Activated naive CD4-positive, alpha-beta T cell treated with Interleukin-2 at 50 U/mL for 16 hours (primary cell): ENCODE results near the gene WDR43.
"Not testable (repeated sequence)": the region's sequence is repeated elsewhere in the genome, so short reads cannot be mapped to it uniquely, and the experiment has no call there.

ENCODE experiments used
- DNase-seq: peaks from one replicate; pipeline ENCODE4 v3.0.0-alpha.2; 2020

The WDR43 gene

DNA sequence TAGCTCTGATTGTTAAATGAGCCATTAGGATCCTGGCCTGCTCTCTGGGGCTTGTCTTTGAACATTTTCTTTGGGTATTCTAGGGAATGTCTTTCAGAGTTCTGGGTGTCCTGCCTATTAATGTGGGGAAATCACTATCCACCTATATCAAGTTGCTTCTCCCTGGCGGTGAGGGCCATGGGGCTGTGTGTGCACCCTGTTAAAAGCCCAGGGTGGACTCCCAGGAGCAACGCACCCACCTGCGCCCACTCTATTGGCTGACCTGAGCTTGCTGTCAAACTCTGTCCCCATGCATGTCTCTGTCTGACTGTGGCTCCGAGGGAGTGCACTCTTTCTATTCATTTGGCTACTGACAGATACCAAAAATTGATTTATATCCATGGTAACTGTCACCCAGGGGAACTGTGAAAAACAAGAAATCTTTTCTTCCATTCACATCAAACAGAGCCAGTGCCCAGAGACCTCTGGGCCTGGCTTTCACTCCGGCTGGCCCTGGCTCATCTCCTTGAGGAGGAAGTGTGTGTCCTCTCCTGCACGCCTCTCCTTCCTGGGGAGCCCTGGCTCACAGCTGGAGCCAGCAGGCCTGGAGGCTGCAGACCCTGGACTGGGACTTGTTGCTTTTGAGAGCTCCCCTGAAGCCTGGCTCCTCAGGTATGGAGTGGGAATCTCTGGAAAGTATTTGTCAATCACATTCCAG lies 76.1 kb downstream of the WDR43 start:
- DNase-seq: no peak

- no peak for DNase-seq
Measured at GRCh38 chr2:28972778-28973335, 78.4 kb downstream of the WDR43 start.

DNA sequence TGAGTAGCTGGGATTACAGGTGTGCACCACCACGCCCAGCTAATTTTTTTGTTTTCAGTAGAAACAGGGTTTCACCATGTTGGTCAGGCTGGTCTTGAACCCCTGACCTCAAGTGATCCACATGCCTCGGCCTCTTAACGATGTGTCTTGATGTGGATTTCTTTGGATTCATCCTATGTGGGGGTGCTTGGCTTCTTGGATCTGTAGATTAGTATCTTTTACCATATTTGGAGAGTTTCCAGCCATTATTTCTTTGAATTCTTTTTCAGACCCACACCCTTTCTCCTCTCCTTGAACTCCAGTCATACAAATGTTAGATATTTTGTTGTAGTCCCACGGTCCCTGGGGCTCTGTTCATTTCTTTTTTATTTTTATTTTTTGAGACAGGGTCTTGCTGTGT lies 79.8 kb downstream of the WDR43 start:
- no peak for DNase-seq

DNA sequence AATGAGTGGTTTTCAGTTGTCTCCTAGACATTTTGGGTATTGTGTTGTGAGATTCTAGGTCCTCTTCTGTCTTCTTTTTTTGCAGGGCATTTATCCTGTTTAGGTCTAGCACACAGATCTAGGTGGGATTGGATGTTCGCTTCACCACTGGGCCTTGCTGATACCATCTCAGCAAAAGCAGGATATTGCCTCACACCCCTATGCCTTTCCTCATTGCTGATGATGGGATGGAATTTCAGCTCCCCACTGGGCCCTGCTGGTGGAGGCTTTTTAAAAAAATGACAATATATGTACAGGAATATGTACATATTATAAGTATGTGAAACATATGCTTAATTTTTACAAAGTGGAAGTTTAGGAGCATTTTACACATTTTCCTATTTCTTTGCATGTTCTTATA lies 81.2 kb downstream of the WDR43 start:
- DNase-seq: no peak

DNA sequence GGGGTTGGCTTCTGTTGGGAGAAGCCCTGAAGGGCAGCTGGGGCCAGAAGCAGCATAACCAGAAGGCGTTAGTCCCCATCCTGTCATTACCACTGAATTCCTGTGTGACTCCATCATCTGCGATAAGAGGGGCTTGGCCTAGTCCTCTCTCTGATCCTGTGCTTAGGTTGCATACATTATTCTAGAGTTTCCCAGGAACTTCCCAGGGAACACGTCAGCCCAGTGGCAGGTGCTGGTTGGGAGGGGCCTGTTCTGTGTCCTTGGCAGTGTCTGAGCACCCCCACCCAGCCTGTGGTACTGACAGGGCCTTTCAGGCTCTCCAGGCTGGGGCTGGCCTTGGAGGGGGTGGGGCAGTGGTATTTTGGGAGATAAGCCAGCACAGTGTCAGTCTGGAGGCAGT lies 82.1 kb downstream of the WDR43 start:
- DNase-seq: no peak

DNA sequence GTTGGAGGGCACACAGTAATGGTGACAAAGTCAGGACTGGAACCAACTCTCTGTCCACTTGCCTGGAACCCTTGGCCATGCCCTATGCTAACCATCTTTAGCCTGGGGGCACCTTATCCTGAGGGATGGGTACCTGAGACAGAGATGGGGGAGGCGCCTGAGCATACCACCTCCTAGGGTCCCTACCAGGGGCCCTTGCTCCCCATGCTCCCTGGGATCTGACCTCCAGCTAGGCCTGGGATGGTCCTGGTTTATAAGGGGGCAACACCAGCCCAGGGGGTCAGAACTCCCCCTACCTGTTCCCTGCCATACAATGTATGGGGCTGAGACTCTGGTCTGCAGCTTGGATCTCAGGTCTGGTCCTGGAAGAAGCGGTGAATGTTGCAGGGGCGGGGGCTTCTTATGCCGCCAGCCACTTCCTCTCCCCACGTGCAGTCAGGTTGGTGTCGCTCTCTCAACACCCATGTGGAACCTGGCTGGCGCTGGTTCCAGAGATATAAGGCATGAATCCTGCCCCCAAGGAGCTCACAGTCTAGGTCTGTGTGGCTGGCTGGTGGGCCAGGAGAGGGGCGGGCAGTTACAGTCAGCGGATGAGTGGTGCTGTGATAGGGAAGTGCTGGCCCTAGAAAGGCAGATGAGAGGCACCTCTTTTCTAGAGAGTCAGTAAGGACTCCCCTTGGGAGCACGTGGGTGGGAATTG lies 82.9 kb downstream of the WDR43 start:
- DNase-seq: no peak

- DNase-seq: not testable (repeated sequence)
Measured at GRCh38 chr2:28978001-28978400, 83.5 kb downstream of the WDR43 start.

DNA sequence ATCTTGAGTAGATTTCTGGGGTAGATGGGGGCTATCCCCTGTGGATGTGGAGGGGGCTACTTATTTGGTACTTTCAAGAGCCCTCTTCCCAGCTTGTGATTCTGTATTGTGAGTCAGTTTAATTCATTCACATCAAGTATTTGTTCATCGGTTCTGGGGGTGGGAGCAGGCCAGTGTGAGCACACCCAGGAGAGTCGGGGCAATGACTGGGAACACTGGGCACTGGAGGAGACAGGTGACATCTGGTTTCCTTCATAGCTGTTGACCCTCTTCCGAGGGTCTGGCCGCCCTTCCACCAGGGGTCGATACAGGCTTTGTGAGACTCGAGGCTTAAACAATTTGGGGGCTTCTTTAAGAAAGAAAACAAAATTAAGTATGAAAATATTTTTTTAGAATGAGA lies 84.1 kb downstream of the WDR43 start:
- DNase-seq: no peak

GRCh38 chr2:28979041-28979440 lies 84.6 kb downstream of the WDR43 start:
- DNase-seq: no peak

GRCh38 chr2:28979576-28980366 lies 85.3 kb downstream of the WDR43 start:
- no peak for DNase-seq

- no peak for DNase-seq
Measured at GRCh38 chr2:28980368-28981015, 86.0 kb downstream of the WDR43 start.

- no peak for DNase-seq
Measured at GRCh38 chr2:28981016-28981441, 86.6 kb downstream of the WDR43 start, which contains the start of gene TOGARAM2. TSS of gene TOGARAM2 (plus strand) at chr2:28981298. CDS start at chr2:28994835, 13,537 bp downstream.

DNA sequence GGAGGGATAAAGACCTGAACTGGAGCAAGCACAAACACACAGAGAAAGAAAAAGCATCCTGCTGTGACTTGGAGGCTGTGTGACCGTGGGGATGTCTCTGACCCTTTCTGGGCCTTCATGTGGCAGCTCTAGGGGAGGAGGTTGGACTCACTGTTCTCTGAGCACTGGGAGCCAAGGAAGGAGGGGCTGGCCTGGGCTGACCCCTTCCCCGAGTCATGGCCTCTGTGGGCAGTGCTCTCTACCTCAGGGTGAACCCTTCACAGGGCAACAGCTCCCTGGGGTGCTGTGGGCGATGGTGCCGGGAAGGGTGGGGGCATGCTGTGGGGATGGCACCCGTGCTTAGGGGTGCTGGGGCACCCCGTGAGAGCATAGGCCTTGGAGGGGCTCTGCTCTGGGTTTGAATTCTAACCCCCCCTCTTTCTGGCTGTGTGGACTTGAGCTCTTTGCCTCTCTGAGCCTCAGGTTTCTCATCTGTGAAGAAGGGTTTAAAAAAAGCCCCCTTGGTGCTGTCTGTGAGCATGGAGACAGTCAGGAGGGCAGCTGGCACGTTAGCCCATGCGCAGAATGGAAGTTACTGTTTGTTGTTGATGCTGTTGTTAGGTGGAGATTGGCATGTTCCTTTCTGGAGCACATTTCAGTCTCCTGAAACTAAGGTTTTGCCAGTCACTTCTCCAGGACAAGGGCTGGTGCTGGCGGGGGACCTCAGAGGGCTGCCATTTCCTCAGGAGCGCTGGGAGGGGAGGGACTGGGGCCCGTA lies 87.3 kb downstream of the WDR43 start:
- DNase-seq: no peak

- DNase-seq: no peak
Measured at GRCh38 chr2:28982381-28982950, 88.0 kb downstream of the WDR43 start.

- DNase-seq: no peak
Measured at GRCh38 chr2:28986429-28986828, 92.0 kb downstream of the WDR43 start.

GRCh38 chr2:28989973-28990372 lies 95.5 kb downstream of the WDR43 start:
- DNase-seq: no peak

GRCh38 chr2:28990445-28990844 lies 96.0 kb downstream of the WDR43 start:
- no peak for DNase-seq

DNA sequence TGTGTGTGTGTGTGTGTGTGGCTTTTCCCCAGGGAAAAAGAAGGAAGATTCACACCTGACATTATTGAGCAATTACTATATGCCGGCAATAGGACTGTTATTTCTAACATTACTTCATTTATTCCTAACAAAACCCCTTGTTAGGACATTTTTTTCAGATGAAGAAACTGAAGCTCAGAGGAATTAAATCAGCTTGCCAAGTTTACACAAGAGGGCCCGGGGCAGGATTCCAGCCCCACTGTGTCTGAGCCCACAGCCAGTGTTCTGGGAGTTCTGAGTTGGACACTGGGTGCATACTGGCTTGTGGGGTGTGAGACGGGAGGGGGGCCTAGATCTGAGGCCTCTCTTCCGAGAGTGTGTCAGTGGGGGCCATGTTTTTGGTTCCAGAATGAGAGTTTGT lies 96.6 kb downstream of the WDR43 start:
- no peak for DNase-seq

DNA sequence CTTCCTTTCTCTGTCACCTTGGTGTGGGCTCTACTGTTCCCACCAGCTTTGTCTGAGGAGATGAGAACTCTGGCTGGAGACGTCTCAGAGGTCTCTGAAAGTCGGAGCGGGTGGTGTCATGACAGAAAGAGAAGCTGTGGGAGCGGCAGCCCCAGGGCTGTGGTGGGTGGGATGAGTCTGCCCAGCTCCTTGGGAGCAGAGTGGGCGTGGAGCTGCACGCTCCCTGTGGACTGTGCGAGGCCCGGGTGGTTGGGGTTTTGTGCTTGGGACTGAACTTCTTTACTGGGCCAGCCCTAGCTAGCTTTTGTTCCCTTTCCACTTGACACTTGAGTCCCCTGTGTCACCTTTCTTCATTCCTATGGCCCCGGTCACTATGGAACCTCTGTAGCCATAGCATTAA lies 97.0 kb downstream of the WDR43 start:
- DNase-seq: no peak

GRCh38 chr2:28993206-28993960 lies 98.9 kb downstream of the WDR43 start:
- no peak for DNase-seq

- DNase-seq: no peak
Measured at GRCh38 chr2:28994074-28994473, 99.6 kb downstream of the WDR43 start.
